ENCODE data around the gene PRLR.

Gene PRLR

GRCh38 chr5:35044649-35045048 lies 185.6 kb downstream of the PRLR start:
- peaks cover 3% of the 10 kb centered on the region for H3K27me3 ChIP-seq (ENCODE audit: insufficient read depth, low read length, poor library complexity)
- no peaks in the 10 kb centered on the region for H3K79me2 ChIP-seq (ENCODE audit: insufficient read depth, low read length)
- no peak overlapping the region for H3K9ac ChIP-seq (ENCODE audit: low read depth, low read length)
- H4K20me1 ChIP-seq (ENCODE audit: insufficient read depth, low read length) = no peaks in the 10 kb centered on the region
- H3K4me1 ChIP-seq (ENCODE audit: insufficient read depth, low read length) = no peaks in the 10 kb centered on the region
- no peak for ATAC-seq (ENCODE audit: insufficient read depth, low read depth)
- no peaks in the 10 kb centered on the region for H3K9me3 ChIP-seq (ENCODE audit: insufficient read depth, low read length, severe bottlenecking)
- no peak for TF ChIP-seq EZH2 (IDR thresholded peaks at IDR 0.05; ENCODE audit: borderline replicate concordance, low read depth, low read length, severe bottlenecking)
- TF ChIP-seq CTCF (IDR thresholded peaks at IDR 0.05; ENCODE audit: borderline replicate concordance, extremely low read depth, low read length, poor library complexity, severe bottlenecking) = no peak
- H3K36me3 ChIP-seq (ENCODE audit: insufficient read depth, low read length) = no peaks in the 10 kb centered on the region
- H3K4me3 ChIP-seq (ENCODE audit: low read depth in 1 of 2, low read length in 2 of 2) = no peak overlapping the region
- DNase-seq = no peak
- H3K27ac ChIP-seq (ENCODE audit: low read length) = no peak overlapping the region
- no peak overlapping the region for H2AFZ ChIP-seq (ENCODE audit: low read depth, low read length)
- no peak overlapping the region for H3K4me2 ChIP-seq (ENCODE audit: insufficient read depth, low read length)

- Histone ChIP-seq H3K79me2 (ENCODE audit: insufficient read depth, low read length) (no peaks in the 10 kb centered on the region), H3K4me2 (ENCODE audit: insufficient read depth, low read length) (no peak overlapping the region), H3K27ac (ENCODE audit: low read length) (no peak overlapping the region), H3K27me3 (ENCODE audit: insufficient read depth, low read length, poor library complexity) (peaks cover 3% of the 10 kb centered on the region), H3K9ac (ENCODE audit: low read depth, low read length) (no peak overlapping the region), H3K9me3 (ENCODE audit: insufficient read depth, low read length, severe bottlenecking) (no peaks in the 10 kb centered on the region), H4K20me1 (ENCODE audit: insufficient read depth, low read length) (no peaks in the 10 kb centered on the region), H3K4me1 (ENCODE audit: insufficient read depth, low read length) (no peaks in the 10 kb centered on the region), H2AFZ (ENCODE audit: low read depth, low read length) (no peak overlapping the region), H3K4me3 (ENCODE audit: low read depth in 1 of 2, low read length in 2 of 2) (no peak overlapping the region), H3K36me3 (ENCODE audit: insufficient read depth, low read length) (no peaks in the 10 kb centered on the region)
- no peak for ATAC-seq (ENCODE audit: insufficient read depth, low read depth)
- TF ChIP-seq EZH2 (IDR thresholded peaks at IDR 0.05; ENCODE audit: borderline replicate concordance, low read depth, low read length, severe bottlenecking) (no peak), CTCF (IDR thresholded peaks at IDR 0.05; ENCODE audit: borderline replicate concordance, extremely low read depth, low read length, poor library complexity, severe bottlenecking) (no peak)
- DNase-seq = no peak
Measured at GRCh38 chr5:35042781-35043180, 187.5 kb downstream of the PRLR start.

- no peaks in the 10 kb centered on the region for H4K20me1 ChIP-seq (ENCODE audit: insufficient read depth, low read length)
- H3K27me3 ChIP-seq (ENCODE audit: insufficient read depth, low read length, poor library complexity) = peaks cover 8% of the 10 kb centered on the region
- H3K79me2 ChIP-seq (ENCODE audit: insufficient read depth, low read length) = no peaks in the 10 kb centered on the region
- no peak overlapping the region for H3K4me3 ChIP-seq (ENCODE audit: low read depth in 1 of 2, low read length in 2 of 2)
- no peak for ATAC-seq (ENCODE audit: insufficient read depth, low read depth)
- no peak overlapping the region for H3K27ac ChIP-seq (ENCODE audit: low read length)
- no peak overlapping the region for H3K4me2 ChIP-seq (ENCODE audit: insufficient read depth, low read length)
- H2AFZ ChIP-seq (ENCODE audit: low read depth, low read length) = no peak overlapping the region
- no peaks in the 10 kb centered on the region for H3K9me3 ChIP-seq (ENCODE audit: insufficient read depth, low read length, severe bottlenecking)
- no peaks in the 10 kb centered on the region for H3K4me1 ChIP-seq (ENCODE audit: insufficient read depth, low read length)
- no peak for TF ChIP-seq CTCF (IDR thresholded peaks at IDR 0.05; ENCODE audit: borderline replicate concordance, extremely low read depth, low read length, poor library complexity, severe bottlenecking)
- TF ChIP-seq EZH2 (IDR thresholded peaks at IDR 0.05; ENCODE audit: borderline replicate concordance, low read depth, low read length, severe bottlenecking) = no peak
- H3K9ac ChIP-seq (ENCODE audit: low read depth, low read length) = no peak overlapping the region
- no peak for DNase-seq
- no peaks in the 10 kb centered on the region for H3K36me3 ChIP-seq (ENCODE audit: insufficient read depth, low read length)
Measured at GRCh38 chr5:35041261-35041660, 189.0 kb downstream of the PRLR start.

- TF ChIP-seq CTCF (IDR thresholded peaks at IDR 0.05; ENCODE audit: borderline replicate concordance, extremely low read depth, low read length, poor library complexity, severe bottlenecking) (no peak), EZH2 (IDR thresholded peaks at IDR 0.05; ENCODE audit: borderline replicate concordance, low read depth, low read length, severe bottlenecking) (no peak)
- Histone ChIP-seq H3K36me3 (ENCODE audit: insufficient read depth, low read length) (no peaks in the 10 kb centered on the region), H3K27ac (ENCODE audit: low read length) (no peak overlapping the region), H2AFZ (ENCODE audit: low read depth, low read length) (no peak overlapping the region), H3K79me2 (ENCODE audit: insufficient read depth, low read length) (no peaks in the 10 kb centered on the region), H3K9me3 (ENCODE audit: insufficient read depth, low read length, severe bottlenecking) (no peaks in the 10 kb centered on the region), H3K27me3 (ENCODE audit: insufficient read depth, low read length, poor library complexity) (peaks cover 8% of the 10 kb centered on the region), H3K4me1 (ENCODE audit: insufficient read depth, low read length) (no peaks in the 10 kb centered on the region), H3K4me2 (ENCODE audit: insufficient read depth, low read length) (no peak overlapping the region), H3K4me3 (ENCODE audit: low read depth in 1 of 2, low read length in 2 of 2) (no peak overlapping the region), H3K9ac (ENCODE audit: low read depth, low read length) (no peak overlapping the region), H4K20me1 (ENCODE audit: insufficient read depth, low read length) (no peaks in the 10 kb centered on the region)
- no peak for ATAC-seq (ENCODE audit: insufficient read depth, low read depth)
- no peak for DNase-seq
Measured at GRCh38 chr5:35038891-35039290, 191.4 kb downstream of the PRLR start.
